Dendritic cell treated with granulocyte-macrophage colony-stimulating factor and Interleukin-4, amounts not matched to agents 40 ng/mL and 50 ng/mL, for 4 days (primary cell): ENCODE measurements around the gene SH3GL3.

ENCODE experiments used
- H3K27ac Mint-ChIP-seq: one replicate; pipeline ENCODE4 v1.8.0; 2022; ENCODE audit warnings: mild to moderate bottlenecking, mixed read lengths
- H3K27me3 Mint-ChIP-seq: one replicate; pipeline ENCODE4 v1.8.0; 2022; ENCODE audit warnings: mild to moderate bottlenecking, mixed read lengths
- H3K36me3 Mint-ChIP-seq: one replicate; pipeline ENCODE4 v1.8.0; 2022; ENCODE audit warnings: low read depth, mixed read lengths
- H3K4me1 Mint-ChIP-seq: one replicate; pipeline ENCODE4 v1.8.0; 2022; ENCODE audit warnings: low read depth, mixed read lengths
- H3K4me3 Mint-ChIP-seq: one replicate; pipeline ENCODE4 v1.8.0; 2022; ENCODE audit warnings: mild to moderate bottlenecking, moderate library complexity, mixed read lengths
- H3K9me3 Mint-ChIP-seq: one replicate; pipeline ENCODE4 v1.8.0; 2022; ENCODE audit warnings: mixed read lengths
- intact Hi-C: fragments of 100-400 bp; cut with micrococcal nuclease; formaldehyde crosslinking; loops from one replicate; pipeline ENCODE4 v1.15.0; 2022

The SH3GL3 gene

DNA sequence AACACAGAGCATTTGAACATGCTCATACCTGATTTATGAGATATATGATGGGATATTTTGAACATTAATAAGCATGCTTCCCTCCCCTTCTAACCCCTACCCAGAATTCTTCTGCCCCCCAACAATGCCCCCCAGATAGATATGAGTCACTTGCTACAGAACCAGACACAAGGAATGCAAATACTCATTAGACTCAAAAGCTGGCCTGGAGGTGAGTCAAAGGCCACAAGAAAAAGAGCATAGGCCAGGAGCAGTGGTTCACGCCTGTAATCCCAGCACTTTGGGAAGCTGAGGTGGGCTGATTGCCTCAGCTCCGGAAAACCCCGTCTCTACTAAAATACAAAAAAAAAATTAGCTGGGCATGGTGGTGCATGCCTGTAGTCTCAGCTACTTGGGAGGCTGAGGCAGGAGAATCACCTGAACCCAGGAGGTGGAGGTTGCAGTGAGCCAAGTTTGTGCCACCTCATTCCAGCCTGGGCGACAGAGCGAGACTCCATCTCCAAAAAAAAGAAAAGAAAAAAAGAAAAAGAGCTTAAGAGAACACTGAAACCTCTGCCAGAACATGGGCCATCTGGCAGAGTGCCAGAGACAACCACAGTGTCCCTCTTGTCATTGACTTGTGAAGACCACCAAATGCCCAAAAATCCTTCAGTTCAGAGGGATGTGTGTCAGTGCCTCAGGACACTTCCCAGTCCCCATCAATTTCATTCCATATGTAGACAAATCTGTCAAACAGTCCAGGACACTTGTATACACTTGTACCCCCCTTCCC, 3.9 kb upstream of the SH3GL3 start:
- peaks cover 11% of the 10 kb centered on the region for H3K4me1 Mint-ChIP-seq
- H3K9me3 Mint-ChIP-seq = no peaks in the 10 kb centered on the region
- intact Hi-C loops = no loop called here
- H3K36me3 Mint-ChIP-seq = no peaks in the 10 kb centered on the region
- H3K4me3 Mint-ChIP-seq = no peak overlapping the region
- H3K27me3 Mint-ChIP-seq = peaks cover 38% of the 10 kb centered on the region
- no peak overlapping the region for H3K27ac Mint-ChIP-seq

DNA sequence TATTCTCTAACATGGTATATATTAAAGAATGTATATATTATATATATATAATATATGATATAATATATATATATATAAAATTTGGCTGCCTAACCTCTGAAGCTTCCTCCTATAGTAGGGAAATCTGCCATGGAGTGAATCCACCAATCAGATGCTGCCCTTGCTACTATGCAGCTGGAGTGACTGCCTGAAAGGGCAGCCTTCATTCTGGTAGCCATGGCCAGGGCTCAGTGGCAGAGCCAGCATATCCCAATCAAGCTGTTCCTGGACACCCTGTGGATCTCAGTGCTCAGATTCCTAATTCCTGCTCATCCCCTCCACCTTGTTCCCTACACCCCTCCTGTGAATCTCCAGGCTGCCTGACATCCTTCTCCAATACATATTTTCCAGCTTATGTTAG, 2.2 kb upstream of the SH3GL3 start:
- H3K4me1 Mint-ChIP-seq = peaks cover 12% of the 10 kb centered on the region
- peaks cover 55% of the 10 kb centered on the region for H3K27me3 Mint-ChIP-seq
- intact Hi-C loops = no loop called here
- no peaks in the 10 kb centered on the region for H3K9me3 Mint-ChIP-seq
- no peak overlapping the region for H3K4me3 Mint-ChIP-seq
- no peak overlapping the region for H3K27ac Mint-ChIP-seq
- no peaks in the 10 kb centered on the region for H3K36me3 Mint-ChIP-seq

DNA sequence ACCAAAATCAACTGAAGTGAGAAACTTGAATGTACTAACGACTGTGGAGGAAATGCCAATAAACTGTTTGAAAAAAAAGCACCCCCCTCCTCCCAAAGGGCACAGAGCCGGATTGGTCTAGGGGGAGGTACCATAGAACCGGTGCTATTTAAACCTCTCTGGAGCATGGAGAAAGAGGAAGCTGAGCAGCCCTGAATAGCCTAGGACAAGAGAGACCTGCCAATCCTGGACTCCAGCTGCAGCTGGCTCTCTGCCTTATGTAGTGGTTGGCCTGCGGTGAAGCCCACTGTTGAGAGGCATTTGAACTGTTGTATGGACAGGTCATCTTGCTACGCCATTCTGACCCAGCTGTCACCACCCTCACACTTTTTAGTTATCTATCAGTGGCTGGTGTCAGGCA, 1.5 kb upstream of the SH3GL3 start:
- H3K9me3 Mint-ChIP-seq = no peaks in the 10 kb centered on the region
- no peak overlapping the region for H3K27ac Mint-ChIP-seq
- intact Hi-C loops = no loop called here
- no peak overlapping the region for H3K4me3 Mint-ChIP-seq
- no peaks in the 10 kb centered on the region for H3K36me3 Mint-ChIP-seq
- H3K4me1 Mint-ChIP-seq = peaks cover 12% of the 10 kb centered on the region
- H3K27me3 Mint-ChIP-seq = peaks cover 59% of the 10 kb centered on the region

DNA sequence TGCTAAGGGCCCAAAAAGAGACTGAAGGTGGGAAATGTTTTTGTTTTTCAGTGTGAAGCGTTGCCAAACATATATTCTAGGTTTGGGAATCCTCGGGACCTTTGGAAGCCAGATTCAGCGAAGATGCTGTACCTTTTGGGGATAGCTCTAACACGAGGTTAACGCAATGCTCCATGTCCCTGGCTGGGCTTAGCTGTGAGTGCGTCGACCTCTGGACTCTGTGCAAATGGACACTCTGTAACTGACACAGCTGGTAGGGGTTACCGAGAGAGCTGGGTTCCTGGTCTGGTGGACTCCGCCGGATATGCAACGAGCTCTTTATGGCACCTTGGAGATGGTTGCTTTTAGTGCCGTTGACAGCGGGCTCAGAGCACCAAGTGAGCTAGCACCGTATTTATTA, 724 bp upstream of the SH3GL3 start:
- H3K27ac Mint-ChIP-seq = no peak overlapping the region
- intact Hi-C loops = no loop called here

DNA sequence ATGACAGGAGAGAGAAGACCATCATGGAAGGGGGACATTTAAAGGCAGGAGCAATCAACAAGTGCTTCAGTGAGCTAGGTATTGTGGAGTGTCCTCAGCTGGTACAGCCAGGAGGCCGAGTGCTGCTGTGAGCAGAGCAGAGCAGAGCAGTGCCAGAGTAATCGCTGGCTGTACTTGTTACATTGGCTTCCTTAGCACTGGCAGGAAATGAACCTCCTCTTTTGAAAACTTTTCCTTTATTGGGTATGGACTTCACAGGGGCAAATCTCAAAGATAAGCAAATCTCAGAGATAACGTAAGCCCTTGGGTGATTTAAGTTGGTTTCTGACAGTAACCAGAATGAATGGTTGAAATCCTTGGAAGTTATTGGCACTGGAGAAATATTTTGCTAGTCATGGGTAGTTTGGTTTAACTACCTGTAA, 2.1 kb downstream of the SH3GL3 start:
- intact Hi-C loops = no loop called here
- Mint-ChIP-seq H3K36me3 (no peaks in the 10 kb centered on the region), H3K4me3 (no peak overlapping the region)

More for the DNA sequence above, 724 bp upstream of the SH3GL3 start:
- peaks cover 12% of the 10 kb centered on the region for H3K4me1 Mint-ChIP-seq
- H3K36me3 Mint-ChIP-seq = no peaks in the 10 kb centered on the region
- H3K9me3 Mint-ChIP-seq = no peaks in the 10 kb centered on the region
- no peak overlapping the region for H3K4me3 Mint-ChIP-seq
- H3K27me3 Mint-ChIP-seq = peaks cover 59% of the 10 kb centered on the region

DNA sequence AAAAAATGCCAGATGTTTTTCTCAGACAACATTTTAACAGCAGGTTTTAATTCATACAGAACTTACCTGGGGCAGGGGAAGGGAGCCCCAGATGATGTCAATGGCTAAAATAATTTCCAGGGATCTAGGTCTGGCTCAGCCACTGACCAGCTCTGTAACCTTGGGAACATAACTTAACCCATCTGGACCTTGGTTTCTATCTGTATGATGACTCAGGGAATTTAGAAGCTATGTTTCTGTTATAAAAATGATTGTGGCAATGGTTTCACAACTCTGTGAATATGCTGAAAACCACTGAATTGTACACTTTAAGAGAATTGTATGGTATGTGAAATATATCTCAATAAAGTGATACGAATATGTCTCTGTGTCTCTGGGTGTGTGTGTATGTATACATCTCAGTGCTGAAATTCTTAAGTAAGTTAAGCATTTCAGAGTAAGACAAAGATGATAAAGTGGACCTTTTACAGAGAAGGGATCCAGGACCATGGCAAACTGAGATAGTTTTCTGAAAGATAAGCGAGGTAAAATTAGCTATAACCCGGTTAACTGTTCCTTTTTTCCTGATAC, 2.9 kb downstream of the SH3GL3 start:
- no peaks in the 10 kb centered on the region for H3K9me3 Mint-ChIP-seq
- intact Hi-C loops = no loop called here
- no peaks in the 10 kb centered on the region for H3K36me3 Mint-ChIP-seq
- no peak overlapping the region for H3K27ac Mint-ChIP-seq
- H3K27me3 Mint-ChIP-seq = peaks cover 51% of the 10 kb centered on the region
- H3K4me1 Mint-ChIP-seq = peaks cover 12% of the 10 kb centered on the region
- no peak overlapping the region for H3K4me3 Mint-ChIP-seq

More for the DNA sequence above, 2.1 kb downstream of the SH3GL3 start:
- H3K27me3 Mint-ChIP-seq = peaks cover 55% of the 10 kb centered on the region
- H3K4me1 Mint-ChIP-seq = peaks cover 12% of the 10 kb centered on the region
- no peaks in the 10 kb centered on the region for H3K9me3 Mint-ChIP-seq
- no peak overlapping the region for H3K27ac Mint-ChIP-seq

- Mint-ChIP-seq H3K4me3 (no peak overlapping the region), H3K4me1 (no peaks in the 10 kb centered on the region), H3K27ac (no peak overlapping the region), H3K9me3 (no peaks in the 10 kb centered on the region), H3K27me3 (no peaks in the 10 kb centered on the region), H3K36me3 (no peaks in the 10 kb centered on the region)
- intact Hi-C loops = no loop called here
Measured at GRCh38 chr15:83457149-83457548, 10.0 kb downstream of the SH3GL3 start.

DNA sequence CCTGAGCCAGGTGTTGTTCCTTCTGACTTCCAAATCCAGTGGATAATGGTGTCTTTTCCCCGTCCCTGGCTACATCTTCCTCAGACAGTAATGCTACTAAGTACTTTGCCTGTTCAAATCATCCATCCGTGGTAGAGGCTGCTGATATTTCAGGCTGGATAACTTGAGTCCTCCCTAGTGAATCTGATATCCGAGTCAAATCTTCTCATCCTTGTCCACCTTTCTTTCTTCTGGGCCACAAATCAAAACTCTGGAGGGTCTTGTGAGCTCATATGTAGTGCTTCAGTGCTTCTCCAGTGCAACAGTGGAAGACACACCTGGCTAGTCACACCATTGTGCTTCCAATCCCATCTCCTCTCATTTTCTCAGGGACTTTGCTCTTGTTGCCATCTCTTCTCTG, 11.2 kb downstream of the SH3GL3 start:
- no peak overlapping the region for H3K27ac Mint-ChIP-seq
- intact Hi-C loops = no loop called here

DNA sequence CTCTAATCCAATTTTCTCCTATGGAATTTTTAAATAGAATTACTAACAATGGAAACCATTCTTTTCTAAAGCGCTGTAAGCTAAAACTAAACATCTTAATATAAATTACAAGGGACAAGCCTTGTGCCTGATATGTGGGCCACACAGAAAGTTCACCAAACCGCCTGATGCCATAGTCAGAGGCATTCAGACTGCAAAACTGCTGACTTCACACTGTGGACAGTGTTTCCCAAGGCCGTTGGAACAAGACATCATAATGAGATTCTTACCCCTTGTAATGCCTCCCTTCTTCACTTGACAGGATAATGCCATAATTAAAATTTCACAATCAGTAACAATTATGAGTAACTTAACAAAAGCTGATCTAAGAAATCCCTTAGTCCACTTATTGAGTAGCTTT, 14.9 kb downstream of the SH3GL3 start:
- no peaks in the 10 kb centered on the region for H3K9me3 Mint-ChIP-seq
- no peaks in the 10 kb centered on the region for H3K36me3 Mint-ChIP-seq
- intact Hi-C loops = no loop called here
- H3K27me3 Mint-ChIP-seq = no peaks in the 10 kb centered on the region
- no peaks in the 10 kb centered on the region for H3K4me1 Mint-ChIP-seq
- no peak overlapping the region for H3K27ac Mint-ChIP-seq
- no peak overlapping the region for H3K4me3 Mint-ChIP-seq

More for the DNA sequence above, 11.2 kb downstream of the SH3GL3 start:
- H3K36me3 Mint-ChIP-seq = no peaks in the 10 kb centered on the region
- no peaks in the 10 kb centered on the region for H3K4me1 Mint-ChIP-seq
- no peaks in the 10 kb centered on the region for H3K27me3 Mint-ChIP-seq
- H3K4me3 Mint-ChIP-seq = no peak overlapping the region
- H3K9me3 Mint-ChIP-seq = no peaks in the 10 kb centered on the region

DNA sequence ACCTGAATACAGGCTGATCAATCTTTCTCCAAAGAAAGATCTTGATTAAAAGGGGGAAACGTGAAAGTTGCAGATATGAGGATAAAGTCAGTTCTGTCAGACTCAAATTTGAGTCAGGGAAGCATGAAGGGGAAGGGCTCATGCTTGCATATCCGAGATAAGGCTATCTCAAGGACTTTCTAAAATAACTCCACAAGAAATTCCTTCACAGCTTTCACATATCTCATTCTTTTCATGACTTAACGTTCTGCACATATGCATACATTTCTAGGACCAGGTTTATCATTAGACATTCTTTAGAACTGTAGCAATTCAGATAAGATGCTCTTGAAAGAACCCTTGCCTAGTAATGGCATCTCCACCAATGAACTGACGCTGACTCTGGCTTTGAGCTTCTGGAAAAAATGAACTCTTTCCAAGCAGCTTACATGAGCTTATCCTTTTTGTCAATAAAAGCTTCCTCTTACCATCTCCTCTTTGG, 15.9 kb downstream of the SH3GL3 start:
- Mint-ChIP-seq H3K4me3 (no peak overlapping the region), H3K27ac (no peak overlapping the region), H3K27me3 (no peaks in the 10 kb centered on the region)

GRCh38 chr15:83470887-83471286, 23.7 kb downstream of the SH3GL3 start:
- Mint-ChIP-seq H3K4me3 (no peak overlapping the region), H3K27ac (no peak overlapping the region), H3K27me3 (peaks cover 2% of the 10 kb centered on the region), H3K9me3 (no peaks in the 10 kb centered on the region), H3K36me3 (no peaks in the 10 kb centered on the region), H3K4me1 (no peaks in the 10 kb centered on the region)
- intact Hi-C loops = no loop called here

More for the DNA sequence above, 15.9 kb downstream of the SH3GL3 start:
- H3K4me1 Mint-ChIP-seq = no peaks in the 10 kb centered on the region
- H3K9me3 Mint-ChIP-seq = no peaks in the 10 kb centered on the region
- no peaks in the 10 kb centered on the region for H3K36me3 Mint-ChIP-seq
- intact Hi-C loops = no loop called here

DNA sequence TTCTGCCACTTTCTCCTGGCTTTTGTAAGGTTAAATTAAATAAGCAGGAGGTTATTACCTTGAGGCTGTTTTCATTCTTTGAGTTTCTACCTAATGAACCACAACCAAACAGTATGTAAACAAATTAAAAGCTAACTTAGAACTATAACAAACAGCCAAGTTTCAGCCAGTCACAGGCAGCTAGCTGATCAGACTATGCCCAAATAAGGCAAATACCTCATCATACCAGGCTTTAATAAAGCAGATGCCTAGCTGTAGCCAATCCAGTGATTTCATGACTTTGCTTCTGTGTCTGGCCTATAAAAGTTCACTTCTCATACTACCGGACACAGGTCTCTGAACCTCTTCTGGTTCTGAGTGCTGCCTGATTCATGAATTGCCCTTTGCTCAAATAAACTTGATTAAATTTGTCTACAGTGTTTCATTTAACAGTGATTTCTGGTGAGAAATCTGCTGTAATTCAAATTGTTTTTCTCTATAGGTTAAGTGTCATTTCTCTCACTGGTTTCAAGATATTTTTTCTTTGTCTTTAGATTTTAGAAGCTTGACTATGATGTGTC, 24.2 kb downstream of the SH3GL3 start:
- no peak overlapping the region for H3K27ac Mint-ChIP-seq
- H3K27me3 Mint-ChIP-seq = peaks cover 2% of the 10 kb centered on the region
- no peaks in the 10 kb centered on the region for H3K9me3 Mint-ChIP-seq
- H3K4me1 Mint-ChIP-seq = no peaks in the 10 kb centered on the region
- H3K4me3 Mint-ChIP-seq = no peak overlapping the region
- H3K36me3 Mint-ChIP-seq = no peaks in the 10 kb centered on the region
- intact Hi-C loops = no loop called here

- no peaks in the 10 kb centered on the region for H3K9me3 Mint-ChIP-seq
- H3K27ac Mint-ChIP-seq = no peak overlapping the region
- intact Hi-C loops = no loop called here
- H3K4me1 Mint-ChIP-seq = no peaks in the 10 kb centered on the region
- no peaks in the 10 kb centered on the region for H3K36me3 Mint-ChIP-seq
- peaks cover 2% of the 10 kb centered on the region for H3K27me3 Mint-ChIP-seq
- no peak overlapping the region for H3K4me3 Mint-ChIP-seq
Measured at GRCh38 chr15:83472151-83472550, 25.0 kb downstream of the SH3GL3 start.

DNA sequence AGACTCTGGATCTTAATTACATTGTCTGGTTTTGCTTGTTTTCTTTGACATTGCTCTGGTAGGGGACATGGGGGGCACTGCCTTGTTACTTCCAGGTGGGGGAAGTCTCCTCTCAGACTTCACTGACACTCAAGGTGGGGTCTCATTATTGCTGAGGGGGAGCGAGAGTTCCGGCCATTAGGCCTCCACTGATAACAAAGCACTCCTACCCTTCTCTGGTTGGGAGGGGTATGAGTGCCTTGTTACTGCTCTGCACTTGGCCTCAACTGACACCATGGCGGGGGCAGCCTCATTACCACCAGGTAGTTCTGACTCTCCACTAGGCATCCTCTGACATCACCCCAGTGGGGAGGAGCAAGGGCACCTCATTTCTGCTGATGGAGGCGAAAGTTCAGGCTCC, 25.7 kb downstream of the SH3GL3 start:
- H3K27ac Mint-ChIP-seq = no peak overlapping the region
- no peaks in the 10 kb centered on the region for H3K4me1 Mint-ChIP-seq
- no peak overlapping the region for H3K4me3 Mint-ChIP-seq
- intact Hi-C loops = no loop called here
- H3K9me3 Mint-ChIP-seq = no peaks in the 10 kb centered on the region
- peaks cover 2% of the 10 kb centered on the region for H3K27me3 Mint-ChIP-seq
- no peaks in the 10 kb centered on the region for H3K36me3 Mint-ChIP-seq
